ENCODE measurements around the gene HS1BP3.

GRCh38 chr2:20650877-20651730 is at the start of gene HS1BP3:
- no peak for TF ChIP-seq EZH2 (IDR thresholded peaks at IDR 0.05; ENCODE audit: insufficient read depth, poor library complexity, severe bottlenecking)
- no peak for TF ChIP-seq EZH2phosphoT487 (IDR thresholded peaks at IDR 0.05; ENCODE audit: insufficient read depth, low read depth)

Data from GM23248 (cell line).